Mucosa of gallbladder (tissue), 1 donor: Measurements from ENCODE around the gene MT1B. TPM values are rescaled to one million over a fixed set of nuclear protein-coding genes. Genes with fewer than 3 reads are reported as not detected.
A peak's percentile ranks its signal among the peaks of the same experiment; 100 is the strongest.
"Not testable (repeated sequence)": the region's sequence is repeated elsewhere in the genome, so short reads cannot be mapped to it uniquely, and the experiment has no call there.

Experiments
- DNase-seq: peaks from one replicate; pipeline ENCODE4 v3.0.0-alpha.2; 2020; ENCODE audit warnings: low spot score
- total RNA-seq: library from RNA; stranded (reverse); gene quantifications from one replicate; pipeline ENCODE4 v1.2.1, GENCODE V29; 2021
- donor health status: DM: no; HTN: no; CAD: no.

Gene MT1B
- total RNA-seq, 1 donor from 2014 or later: not detected

- peak; percentile 64 for DNase-seq
These were observed 13.6 kb upstream of the MT1B start, which contains the start of gene MT1A for GRCh38 chr16:56637814-56638750. MT1A (plus strand) TSS chr16:56638666; CDS start chr16:56638739, 73 bp downstream.

- no peak for DNase-seq
These were observed 12.6 kb upstream of the MT1B start for GRCh38 chr16:56639045-56639444.

- DNase-seq: no peak
These were observed 11.6 kb upstream of the MT1B start for GRCh38 chr16:56640076-56640475.

DNA sequence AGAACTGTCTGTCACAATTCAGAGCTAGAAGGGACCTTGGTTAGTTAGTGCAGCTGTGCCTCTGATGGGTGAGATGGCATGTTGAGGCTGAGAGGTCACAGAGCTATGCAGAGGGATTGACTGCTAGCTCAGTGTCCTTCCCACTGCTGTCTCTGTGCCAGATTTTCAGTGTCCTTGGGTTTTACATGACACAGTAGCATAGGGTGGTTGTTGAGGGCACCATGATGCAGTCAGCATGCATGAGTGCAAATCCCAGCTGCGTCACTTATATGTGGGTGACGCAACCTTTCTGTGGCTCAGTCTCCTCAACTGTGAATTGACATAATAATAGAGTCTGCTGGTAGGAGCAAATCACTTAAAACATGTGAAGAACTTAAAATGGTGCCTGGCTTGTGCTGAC, 10.5 kb upstream of the MT1B start:
- DNase-seq: no peak

DNA sequence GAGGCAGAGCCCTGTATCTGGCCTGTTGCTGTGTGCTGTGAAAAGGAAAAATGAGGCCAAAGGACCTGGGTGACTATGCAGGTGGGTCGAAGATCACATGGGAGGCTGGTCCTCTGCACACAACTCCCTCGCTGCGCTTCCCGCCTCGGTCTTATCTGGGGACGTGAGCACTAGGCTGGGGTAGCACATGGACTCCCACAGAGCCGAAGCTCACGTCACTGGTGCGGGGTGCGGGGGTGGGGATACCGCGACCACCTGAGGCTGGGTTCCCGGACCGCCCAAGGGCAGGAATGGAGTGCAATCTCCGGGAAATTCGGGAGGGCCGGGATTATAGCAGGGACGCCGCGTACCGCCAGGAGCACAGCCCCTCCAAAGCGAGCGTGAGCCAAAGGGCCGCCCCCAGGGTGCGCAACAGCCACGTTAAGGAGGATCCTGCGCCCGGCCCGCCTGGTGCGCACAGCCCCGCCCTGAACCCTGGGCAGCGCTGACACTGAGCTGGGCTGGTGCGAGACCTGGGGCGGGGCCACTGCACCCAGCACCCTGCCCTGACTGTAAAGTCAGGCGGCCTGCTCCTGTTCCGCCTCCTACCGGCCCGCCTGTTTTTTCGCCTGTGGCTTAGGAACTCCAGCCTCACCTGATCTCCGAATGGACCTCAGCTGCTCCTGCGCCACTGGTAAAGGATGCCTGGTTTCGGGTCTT, 8.5 kb upstream of the MT1B start:
- peak; percentile 69 for DNase-seq

- no peak for DNase-seq
These were observed 7.9 kb upstream of the MT1B start for GRCh38 chr16:56643833-56644232.

DNA sequence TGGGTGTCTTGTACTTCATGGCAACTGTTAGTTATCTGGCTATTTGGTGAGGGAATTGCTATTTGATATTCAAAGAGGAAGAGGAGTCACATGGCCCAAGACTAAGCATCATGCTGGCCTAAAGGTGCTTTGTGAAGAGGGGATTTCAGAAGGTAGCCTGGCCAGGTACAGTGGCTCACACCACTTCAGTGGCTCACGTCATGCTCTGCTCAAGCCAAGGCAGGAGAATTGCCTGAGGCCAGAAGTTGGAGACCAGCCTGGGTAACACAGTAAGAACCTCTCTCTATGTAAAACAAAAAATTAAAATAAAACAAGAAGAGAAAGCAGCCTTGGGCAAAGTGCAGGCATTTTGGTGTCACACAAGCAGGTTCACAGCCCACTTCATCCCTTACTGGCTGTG, 6.4 kb upstream of the MT1B start:
- no peak for DNase-seq

DNA sequence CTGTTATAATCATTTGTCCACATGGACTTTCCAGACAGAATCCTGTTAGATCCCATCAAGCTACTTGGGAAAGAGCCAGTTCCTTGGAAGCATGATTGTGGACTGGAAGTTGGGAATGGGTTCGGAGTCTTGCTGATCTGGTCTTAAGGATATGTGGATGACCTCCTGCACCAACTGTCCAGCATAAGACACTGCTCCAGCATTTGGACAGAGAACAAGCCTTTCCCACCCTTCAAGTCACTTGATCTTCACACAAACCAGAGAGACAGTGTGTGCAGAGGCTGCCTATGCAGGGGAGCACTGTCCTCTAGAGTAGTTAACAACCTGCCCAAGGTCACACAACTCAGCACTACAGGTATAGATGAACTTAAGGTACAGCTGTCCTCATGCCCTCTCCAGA, 5.8 kb upstream of the MT1B start:
- DNase-seq: no peak

GRCh38 chr16:56647641-56648431, 3.9 kb upstream of the MT1B start:
- DNase-seq: no peak

GRCh38 chr16:56649271-56649670, 2.4 kb upstream of the MT1B start:
- DNase-seq: no peak

- DNase-seq: no peak
These were observed 1.9 kb upstream of the MT1B start for GRCh38 chr16:56649820-56650219.

GRCh38 chr16:56652600-56652999, 914 bp downstream of the MT1B start:
- DNase-seq: no peak

- DNase-seq: no peak
These were observed 1.5 kb downstream of the MT1B start for GRCh38 chr16:56653218-56653617.

- peak; percentile 90 for DNase-seq
These were observed 6.1 kb downstream of the MT1B start, which contains the start of gene MT1F for GRCh38 chr16:56657555-56658326. MT1F (plus strand) TSS chr16:56657959; CDS start chr16:56658059, 100 bp downstream.

GRCh38 chr16:56658327-56658875, 6.7 kb downstream of the MT1B start:
- no peak for DNase-seq

- DNase-seq: no peak
These were observed 11.0 kb downstream of the MT1B start for GRCh38 chr16:56662357-56663354.

GRCh38 chr16:56664506-56664905, 12.8 kb downstream of the MT1B start:
- no peak for DNase-seq

DNA sequence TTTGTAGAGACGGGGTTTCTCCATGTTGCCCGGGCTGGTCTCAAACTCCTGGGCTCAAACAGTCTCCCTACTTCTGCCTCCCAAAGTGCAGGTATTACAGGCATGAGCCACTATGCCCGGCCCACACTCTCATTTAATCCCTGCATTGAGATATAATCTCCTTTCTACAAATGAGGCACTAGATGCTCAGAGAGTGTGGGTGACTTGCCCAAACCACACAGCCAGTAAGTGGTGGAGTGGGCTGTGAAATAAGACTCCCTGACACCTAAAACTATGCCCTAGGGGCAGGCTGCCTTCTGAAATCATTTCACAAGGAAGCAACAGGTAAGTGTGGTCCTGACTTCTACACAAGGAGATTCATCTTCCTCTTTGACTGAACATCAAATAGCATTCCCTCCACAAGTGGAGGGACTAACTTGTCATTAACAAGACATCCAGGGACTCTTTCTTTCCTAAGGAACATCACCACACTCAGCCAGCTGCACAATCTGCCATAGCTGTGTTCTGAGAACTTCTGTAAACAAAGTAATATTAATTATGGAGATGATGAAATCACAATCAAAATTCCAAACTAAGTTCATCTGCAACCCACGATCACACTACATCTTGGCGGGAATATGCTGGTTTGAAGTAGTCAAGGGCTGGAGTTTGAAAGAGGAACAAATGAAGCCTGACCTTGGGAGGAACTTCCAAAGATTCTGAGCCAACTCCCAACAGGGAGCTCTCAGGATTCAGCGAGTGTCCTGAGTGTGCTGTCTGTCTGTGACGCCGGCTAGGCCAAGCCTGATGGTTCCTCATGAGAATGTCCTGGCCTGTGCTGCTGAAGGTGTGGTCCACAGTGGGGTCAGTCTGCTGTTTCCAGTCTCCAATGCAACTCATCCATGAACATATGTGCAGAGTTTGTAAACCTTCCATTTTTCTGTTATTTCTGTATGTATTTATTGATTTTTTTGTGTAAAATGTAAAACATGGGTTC, 13.9 kb downstream of the MT1B start:
- not testable (repeated sequence) for DNase-seq
